ENCODE measurements around the gene IRF1.
"Not testable (repeated sequence)": the region's sequence is repeated elsewhere in the genome, so short reads cannot be mapped to it uniquely, and the experiment has no call there.

Gene IRF1

GRCh38 chr5:132459031-132459982 is 31.3 kb downstream of the IRF1 start:
- DNase-seq, result no peak

- DNase-seq, result no peak
Observed at GRCh38 chr5:132458651-132459030, 31.9 kb downstream of the IRF1 start.

GRCh38 chr5:132458226-132458560 is 32.4 kb downstream of the IRF1 start:
- DNase-seq, result no peak

- DNase-seq, result no peak
Observed at GRCh38 chr5:132457371-132458225, 33.0 kb downstream of the IRF1 start.

- DNase-seq, result no peak
Observed at GRCh38 chr5:132456987-132457361, 33.6 kb downstream of the IRF1 start.

- DNase-seq, result no peak
Observed at GRCh38 chr5:132456296-132456986, 34.1 kb downstream of the IRF1 start.

GRCh38 chr5:132455614-132456115 is 34.9 kb downstream of the IRF1 start:
- no peak for DNase-seq

- no peak for DNase-seq
Observed at GRCh38 chr5:132454361-132454760, 36.2 kb downstream of the IRF1 start.

GRCh38 chr5:132451387-132451786 is 39.2 kb downstream of the IRF1 start:
- no peak for DNase-seq

GRCh38 chr5:132449060-132449459 is 41.5 kb downstream of the IRF1 start:
- DNase-seq, result no peak

- no peak for DNase-seq
Observed at GRCh38 chr5:132447196-132447595, 43.4 kb downstream of the IRF1 start.

- DNase-seq, result no peak
Observed at GRCh38 chr5:132446621-132447020, 44.0 kb downstream of the IRF1 start.

GRCh38 chr5:132445930-132446329 is 44.6 kb downstream of the IRF1 start:
- no peak for DNase-seq

- no peak for DNase-seq
Observed at GRCh38 chr5:132445640-132445923, 45.0 kb downstream of the IRF1 start.

- DNase-seq, result no peak
Observed at GRCh38 chr5:132444841-132445639, 45.5 kb downstream of the IRF1 start.

- DNase-seq, result no peak
Observed at GRCh38 chr5:132444061-132444460, 46.5 kb downstream of the IRF1 start.

- DNase-seq, result no peak
Observed at GRCh38 chr5:132439521-132440089, 51.0 kb downstream of the IRF1 start.

- no peak for DNase-seq
Observed at GRCh38 chr5:132438917-132439316, 51.7 kb downstream of the IRF1 start.

GRCh38 chr5:132438267-132438645 is 52.3 kb downstream of the IRF1 start:
- not testable (repeated sequence) for DNase-seq

GRCh38 chr5:132437604-132438266 is 52.8 kb downstream of the IRF1 start:
- DNase-seq, result no peak

GRCh38 chr5:132436936-132437335 is 53.6 kb downstream of the IRF1 start:
- DNase-seq, result no peak

GRCh38 chr5:132435886-132436285 is 54.7 kb downstream of the IRF1 start:
- no peak for DNase-seq

Measured in NCI-H2171 (cell line).